ENCODE measurements around the gene ANKRD13A. TPM values are rescaled to one million over a fixed set of nuclear protein-coding genes. Genes with fewer than 3 reads are reported as not detected.

ANKRD13A gene
- total and polyA plus RNA-seq, 2 of the 13 experiments (the other 11 are each of a cell fraction or from before 2014, with no cell fraction given), result 34.1 to 41.6 TPM

DNA sequence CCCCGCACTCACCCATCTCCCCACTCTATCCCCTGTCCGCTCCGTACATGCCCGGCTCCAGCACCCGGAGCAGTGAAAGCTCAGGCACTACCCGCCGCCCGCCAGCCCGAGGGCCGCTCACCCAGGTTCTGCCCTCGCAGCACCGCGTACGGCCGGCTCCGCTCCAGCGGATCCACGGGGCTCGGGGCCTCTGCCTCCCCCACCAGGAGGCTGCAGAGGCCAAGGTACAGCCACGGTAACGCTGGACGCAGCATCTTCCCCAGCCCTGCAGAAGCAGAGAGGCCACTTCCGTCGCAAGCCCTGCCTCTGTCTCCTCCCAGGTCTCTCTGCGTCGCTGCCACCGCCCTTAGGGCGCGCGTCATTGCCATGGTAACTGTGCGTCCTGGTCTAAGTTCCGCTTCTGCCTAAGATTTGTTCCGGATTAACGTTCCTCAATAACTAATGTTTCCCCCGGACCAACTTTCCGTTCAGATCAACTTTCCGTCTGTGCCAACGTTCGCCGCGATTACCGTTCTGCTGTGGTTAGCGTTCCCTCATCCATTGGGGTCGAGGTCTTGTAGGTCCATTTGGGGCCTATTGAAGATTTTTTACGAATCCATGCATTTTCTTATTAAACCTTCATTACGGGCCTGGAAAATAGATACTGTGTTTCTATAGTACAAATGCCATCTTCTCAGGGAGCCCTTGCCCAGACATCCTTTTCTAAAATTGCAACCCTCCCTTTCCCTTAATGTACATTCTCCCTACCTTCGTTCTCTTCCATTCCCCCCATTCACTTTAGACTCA is 49.2 kb downstream of the ANKRD13A start, which contains the start of gene C12orf76 (continued):
- peak; percentile 76; the same call in 1 of the 2 replicates for TF ChIP-seq ZNF790 (CRISPR knock-in tag; IDR thresholded peaks at IDR 0.05; ENCODE audit: borderline replicate concordance)
- no peak for TF ChIP-seq ZNF780A (CRISPR knock-in tag; IDR thresholded peaks at IDR 0.05)
- TF ChIP-seq ZNF230 (CRISPR knock-in tag; IDR thresholded peaks at IDR 0.05), result peak; percentile 33; the same call in 1 of the 2 replicates
- peak; percentile 66; the same call in 1 of the 2 replicates for TF ChIP-seq TOE1 (CRISPR knock-in tag; IDR thresholded peaks at IDR 0.05)
- peak; percentile 19; the same call in 1 of the 2 replicates for TF ChIP-seq MAFF (IDR thresholded peaks at IDR 0.05; ENCODE audit: low read depth, low read length)
- TF ChIP-seq NFIB (CRISPR knock-in tag; IDR thresholded peaks at IDR 0.05; ENCODE audit: borderline replicate concordance), result no peak
- TF ChIP-seq KLF11 (CRISPR knock-in tag; IDR thresholded peaks at IDR 0.05), result 0 out of 2 replicates have a peak, but pooled peaks have one; percentile 55
- TF ChIP-seq MXD4 (CRISPR knock-in tag; IDR thresholded peaks at IDR 0.05), result peak; percentile 88
- TF ChIP-seq SRSF1 (optimal IDR thresholded peaks at IDR 0.05; ENCODE audit: low read depth, low read length), result no peak
- TF ChIP-seq, protein P1, sequence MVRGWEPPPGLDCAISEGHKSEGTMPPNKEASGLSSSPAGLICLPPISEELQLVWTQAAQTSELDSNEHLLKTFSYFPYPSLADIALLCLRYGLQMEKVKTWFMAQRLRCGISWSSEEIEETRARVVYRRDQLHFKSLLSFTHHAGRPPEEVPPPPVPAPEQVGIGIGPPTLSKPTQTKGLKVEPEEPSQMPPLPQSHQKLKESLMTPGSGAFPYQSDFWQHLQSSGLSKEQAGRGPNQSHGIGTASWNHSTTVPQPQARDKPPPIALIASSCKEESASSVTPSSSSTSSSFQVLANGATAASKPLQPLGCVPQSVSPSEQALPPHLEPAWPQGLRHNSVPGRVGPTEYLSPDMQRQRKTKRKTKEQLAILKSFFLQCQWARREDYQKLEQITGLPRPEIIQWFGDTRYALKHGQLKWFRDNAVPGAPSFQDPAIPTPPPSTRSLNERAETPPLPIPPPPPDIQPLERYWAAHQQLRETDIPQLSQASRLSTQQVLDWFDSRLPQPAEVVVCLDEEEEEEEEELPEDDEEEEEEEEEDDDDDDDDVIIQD (CRISPR knock-in tag; IDR thresholded peaks at IDR 0.05; ENCODE audit: low read depth), result no peak; the same call in none of the 2 replicates
- no peak for TF ChIP-seq NR3C1 (CRISPR knock-in tag; IDR thresholded peaks at IDR 0.05)
- TF ChIP-seq ZNF850 (CRISPR knock-in tag; conservative IDR thresholded peaks at IDR 0.05), result no peak
- TF ChIP-seq, protein P2, sequence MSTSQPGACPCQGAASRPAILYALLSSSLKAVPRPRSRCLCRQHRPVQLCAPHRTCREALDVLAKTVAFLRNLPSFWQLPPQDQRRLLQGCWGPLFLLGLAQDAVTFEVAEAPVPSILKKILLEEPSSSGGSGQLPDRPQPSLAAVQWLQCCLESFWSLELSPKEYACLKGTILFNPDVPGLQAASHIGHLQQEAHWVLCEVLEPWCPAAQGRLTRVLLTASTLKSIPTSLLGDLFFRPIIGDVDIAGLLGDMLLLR (CRISPR knock-in tag; IDR thresholded peaks at IDR 0.05), result no peak; the same call in 1 of the 2 replicates
- TF ChIP-seq HOXA5 (CRISPR knock-in tag; IDR thresholded peaks at IDR 0.05), result peak; percentile 53; the same call in 1 of the 2 replicates
- peak; percentile 12; the same call in 1 of the 2 replicates for TF ChIP-seq ZNF816 (CRISPR knock-in tag; IDR thresholded peaks at IDR 0.05; ENCODE audit: borderline replicate concordance)
- peak; percentile 84 for TF ChIP-seq GABPA (IDR thresholded peaks at IDR 0.05; ENCODE audit: low read depth, low read length)
- peak; percentile 97 for TF ChIP-seq GABPA (CRISPR knock-in tag; IDR thresholded peaks at IDR 0.05; ENCODE audit: low read depth)
- TF ChIP-seq SMAD1 (CRISPR knock-in tag; IDR thresholded peaks at IDR 0.05; ENCODE audit: borderline replicate concordance, low read depth), result 0 out of 2 replicates have a peak, but pooled peaks have one; percentile 60
- TF ChIP-seq YEATS2 (CRISPR knock-in tag; IDR thresholded peaks at IDR 0.05; ENCODE audit: borderline replicate concordance), result peak; percentile 96
- TF ChIP-seq, protein P3, sequence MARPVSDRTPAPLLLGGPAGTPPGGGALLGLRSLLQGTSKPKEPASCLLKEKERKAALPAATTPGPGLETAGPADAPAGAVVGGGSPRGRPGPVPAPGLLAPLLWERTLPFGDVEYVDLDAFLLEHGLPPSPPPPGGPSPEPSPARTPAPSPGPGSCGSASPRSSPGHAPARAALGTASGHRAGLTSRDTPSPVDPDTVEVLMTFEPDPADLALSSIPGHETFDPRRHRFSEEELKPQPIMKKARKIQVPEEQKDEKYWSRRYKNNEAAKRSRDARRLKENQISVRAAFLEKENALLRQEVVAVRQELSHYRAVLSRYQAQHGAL (CRISPR knock-in tag; IDR thresholded peaks at IDR 0.05; ENCODE audit: not compliant biosample characterization), result no peak
- TF ChIP-seq, protein P4, sequence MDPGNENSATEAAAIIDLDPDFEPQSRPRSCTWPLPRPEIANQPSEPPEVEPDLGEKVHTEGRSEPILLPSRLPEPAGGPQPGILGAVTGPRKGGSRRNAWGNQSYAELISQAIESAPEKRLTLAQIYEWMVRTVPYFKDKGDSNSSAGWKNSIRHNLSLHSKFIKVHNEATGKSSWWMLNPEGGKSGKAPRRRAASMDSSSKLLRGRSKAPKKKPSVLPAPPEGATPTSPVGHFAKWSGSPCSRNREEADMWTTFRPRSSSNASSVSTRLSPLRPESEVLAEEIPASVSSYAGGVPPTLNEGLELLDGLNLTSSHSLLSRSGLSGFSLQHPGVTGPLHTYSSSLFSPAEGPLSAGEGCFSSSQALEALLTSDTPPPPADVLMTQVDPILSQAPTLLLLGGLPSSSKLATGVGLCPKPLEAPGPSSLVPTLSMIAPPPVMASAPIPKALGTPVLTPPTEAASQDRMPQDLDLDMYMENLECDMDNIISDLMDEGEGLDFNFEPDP (CRISPR knock-in tag; conservative IDR thresholded peaks at IDR 0.05), result no peak
- no peak for TF ChIP-seq ZNF547 (CRISPR knock-in tag; IDR thresholded peaks at IDR 0.05)
- TF ChIP-seq, protein P5, sequence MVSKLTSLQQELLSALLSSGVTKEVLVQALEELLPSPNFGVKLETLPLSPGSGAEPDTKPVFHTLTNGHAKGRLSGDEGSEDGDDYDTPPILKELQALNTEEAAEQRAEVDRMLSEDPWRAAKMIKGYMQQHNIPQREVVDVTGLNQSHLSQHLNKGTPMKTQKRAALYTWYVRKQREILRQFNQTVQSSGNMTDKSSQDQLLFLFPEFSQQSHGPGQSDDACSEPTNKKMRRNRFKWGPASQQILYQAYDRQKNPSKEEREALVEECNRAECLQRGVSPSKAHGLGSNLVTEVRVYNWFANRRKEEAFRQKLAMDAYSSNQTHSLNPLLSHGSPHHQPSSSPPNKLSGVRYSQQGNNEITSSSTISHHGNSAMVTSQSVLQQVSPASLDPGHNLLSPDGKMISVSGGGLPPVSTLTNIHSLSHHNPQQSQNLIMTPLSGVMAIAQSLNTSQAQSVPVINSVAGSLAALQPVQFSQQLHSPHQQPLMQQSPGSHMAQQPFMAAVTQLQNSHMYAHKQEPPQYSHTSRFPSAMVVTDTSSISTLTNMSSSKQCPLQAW (CRISPR knock-in tag; IDR thresholded peaks at IDR 0.05), result peak; percentile 91
- peak; percentile 82 for TF ChIP-seq POLR2AphosphoS5 (IDR thresholded peaks at IDR 0.05; ENCODE audit: low read depth, low read length)

Data from HepG2 (cell line).